ENCODE results near the gene COL24A1. TPM values are rescaled to one million over a fixed set of nuclear protein-coding genes. Genes with fewer than 3 reads are reported as not detected.
"Not testable (repeated sequence)": the region's sequence is repeated elsewhere in the genome, so short reads cannot be mapped to it uniquely, and the experiment has no call there.

Gene COL24A1
- polyA plus RNA-seq, 1 experiment, result 2.2 TPM

- no peak for TF ChIP-seq CTCF (IDR thresholded peaks at IDR 0.05; ENCODE audit: low read depth, low read length)
- POLR2A ChIA-PET, result no interaction called here
Observed at GRCh38 chr1:85838238-85838637, 318.3 kb downstream of the COL24A1 start.

GRCh38 chr1:85836736-85837135, 319.8 kb downstream of the COL24A1 start:
- Histone ChIP-seq H3K4me3 (ENCODE audit: low read depth, low read length) (no peak overlapping the region), H3K27me3 (ENCODE audit: control insufficient read depth, insufficient read depth, low read length) (no peaks in the 10 kb centered on the region), H3K9me3 (ENCODE audit: control insufficient read depth, insufficient read depth, low read length) (no peaks in the 10 kb centered on the region), H3K27ac (ENCODE audit: low read depth, low read length) (no peak overlapping the region)
- TF ChIP-seq CTCF (IDR thresholded peaks at IDR 0.05; ENCODE audit: low read depth, low read length), result no peak
- no peak for DNase-seq (ENCODE audit: low read depth, low spot score)
- CTCF ChIA-PET, result interaction anchor here (1.5 kb wide), 1 partner anchor 129 kb away, joined by 5 read pairs; the partner anchor contains the start of gene ZNHIT6
- POLR2A ChIA-PET, result no interaction called here

More at GRCh38 chr1:85838238-85838637, 318.3 kb downstream of the COL24A1 start:
- Histone ChIP-seq H3K27me3 (ENCODE audit: control insufficient read depth, insufficient read depth, low read length) (no peaks in the 10 kb centered on the region), H3K9me3 (ENCODE audit: control insufficient read depth, insufficient read depth, low read length) (no peaks in the 10 kb centered on the region), H3K27ac (ENCODE audit: low read depth, low read length) (no peak overlapping the region), H3K4me3 (ENCODE audit: low read depth, low read length) (no peak overlapping the region)
- CTCF ChIA-PET, result no interaction called here
- no peak for DNase-seq (ENCODE audit: low read depth, low spot score)

- H3K27me3 ChIP-seq (ENCODE audit: control insufficient read depth, insufficient read depth, low read length); H3K9me3 ChIP-seq (ENCODE audit: control insufficient read depth, insufficient read depth, low read length); DNase-seq (ENCODE audit: low read depth, low spot score); POLR2A ChIA-PET; H3K27ac ChIP-seq (ENCODE audit: low read depth, low read length); CTCF ChIA-PET; H3K4me3 ChIP-seq (ENCODE audit: low read depth, low read length): not testable (repeated sequence)
Observed at GRCh38 chr1:85833165-85833564, 323.4 kb downstream of the COL24A1 start.

GRCh38 chr1:85830837-85831236, 325.7 kb downstream of the COL24A1 start:
- H3K27ac ChIP-seq (ENCODE audit: low read depth, low read length), result no peak overlapping the region
- peaks cover 4% of the 10 kb centered on the region for H3K9me3 ChIP-seq (ENCODE audit: control insufficient read depth, insufficient read depth, low read length)
- H3K27me3 ChIP-seq (ENCODE audit: control insufficient read depth, insufficient read depth, low read length), result no peaks in the 10 kb centered on the region
- ChIA-PET CTCF (no interaction called here), POLR2A (no interaction called here)
- no peak for TF ChIP-seq CTCF (IDR thresholded peaks at IDR 0.05; ENCODE audit: low read depth, low read length)
- no peak overlapping the region for H3K4me3 ChIP-seq (ENCODE audit: low read depth, low read length)
- DNase-seq (ENCODE audit: low read depth, low spot score), result peak; percentile 15

- H3K4me3 ChIP-seq (ENCODE audit: low read depth, low read length), result no peak overlapping the region
- H3K27ac ChIP-seq (ENCODE audit: low read depth, low read length), result no peak overlapping the region
- no peaks in the 10 kb centered on the region for H3K27me3 ChIP-seq (ENCODE audit: control insufficient read depth, insufficient read depth, low read length)
- DNase-seq (ENCODE audit: low read depth, low spot score), result no peak
- POLR2A ChIA-PET, result no interaction called here
- CTCF ChIA-PET, result no interaction called here
- no peak for TF ChIP-seq CTCF (IDR thresholded peaks at IDR 0.05; ENCODE audit: low read depth, low read length)
- no peaks in the 10 kb centered on the region for H3K9me3 ChIP-seq (ENCODE audit: control insufficient read depth, insufficient read depth, low read length)
Observed at GRCh38 chr1:85824066-85824840, 332.3 kb downstream of the COL24A1 start.
